Mesendoderm (in vitro differentiated cells): ENCODE data around the gene TENM4.
A peak's percentile ranks its signal among the peaks of the same experiment; 100 is the strongest.

Experiments
- DNase-seq: peaks from one replicate; pipeline ENCODE4 v3.0.0; 2013
- H2AK5ac ChIP-seq: 2 replicates; pipeline ENCODE4 v1.6.1; 2013; ENCODE audit warnings: low read length, inconsistent platforms
- H2BK120ac ChIP-seq: 2 replicates; pipeline ENCODE4 v1.6.1; 2013; ENCODE audit warnings: low read depth, mild to moderate bottlenecking, low read length, moderate library complexity, mixed read lengths
- H2BK15ac ChIP-seq: replicated peaks from 2 replicates; pipeline ENCODE4 v1.6.1; 2013; ENCODE audit warnings: low read depth, mild to moderate bottlenecking, moderate library complexity
- H2BK5ac ChIP-seq: 2 replicates; pipeline ENCODE4 v1.6.1; 2013; ENCODE audit warnings: low read length, inconsistent platforms
- H3K18ac ChIP-seq: 2 replicates; pipeline ENCODE4 v1.6.1; 2013; ENCODE audit warnings: mild to moderate bottlenecking, low read length, mixed read lengths
- H3K23ac ChIP-seq: one replicate; pipeline ENCODE4 v1.6.1; 2013; ENCODE audit warnings: low read length
- H3K27ac ChIP-seq: 2 replicates; pipeline ENCODE4 v1.5.1; 2013; ENCODE audit warnings: low read depth, mild to moderate bottlenecking, inconsistent platforms, low read length, moderate library complexity
- H3K27me3 ChIP-seq: 2 replicates; pipeline ENCODE4 v1.6.1; 2013; ENCODE audit warnings: low read length, control low read depth, mild to moderate bottlenecking, inconsistent platforms; ENCODE audit not compliant: insufficient read depth, poor library complexity
- H3K36me3 ChIP-seq: 2 replicates; pipeline ENCODE4 v1.6.1; 2013; ENCODE audit warnings: low read length, inconsistent platforms; ENCODE audit not compliant: control insufficient read depth, insufficient read depth
- H3K4ac ChIP-seq: one replicate; pipeline ENCODE4 v1.6.1; 2013; ENCODE audit warnings: low read depth, mild to moderate bottlenecking, low read length, moderate library complexity
- H3K4me1 ChIP-seq: 2 replicates; pipeline ENCODE4 v1.6.1; 2013; ENCODE audit warnings: low read depth, low read length, inconsistent platforms; ENCODE audit not compliant: control insufficient read depth
- H3K4me2 ChIP-seq: 2 replicates; pipeline ENCODE4 v1.6.1; 2013; ENCODE audit warnings: low read length
- H3K4me3 ChIP-seq: 2 replicates; pipeline ENCODE4 v1.5.1; 2013; ENCODE audit warnings: mild to moderate bottlenecking, low read length
- H3K56ac ChIP-seq: one replicate; pipeline ENCODE4 v1.6.1; 2013; ENCODE audit warnings: low read length
- H3K79me1 ChIP-seq: 2 replicates; pipeline ENCODE4 v1.6.1; 2013; ENCODE audit warnings: low read length, inconsistent platforms
- H3K79me2 ChIP-seq: 2 replicates; pipeline ENCODE4 v1.6.1; 2013; ENCODE audit warnings: mild to moderate bottlenecking, low read length; ENCODE audit not compliant: control insufficient read depth, insufficient read depth
- H3K9ac ChIP-seq: 2 replicates; pipeline ENCODE4 v1.6.1; 2013; ENCODE audit warnings: low read length, inconsistent platforms
- H4K5ac ChIP-seq: one replicate; pipeline ENCODE4 v1.6.1; 2013; ENCODE audit warnings: low read length
- H4K8ac ChIP-seq: one replicate; pipeline ENCODE4 v1.6.1; 2013; ENCODE audit warnings: low read depth, mild to moderate bottlenecking, control low read depth, low read length, moderate library complexity
- WGBS: extraction: QIAGEN DNeasy Blood & Tissue Kit; methylation state at CpG from one replicate; pipeline ENCODE4 v1.1.7; 2013; ENCODE audit warnings: low lambda C conversion rate, missing lambda C conversion rate; ENCODE audit not compliant: insufficient coverage; ENCODE audit errors: extremely low coverage; 5-methylcytosine and 5-hydroxymethylcytosine counted together

The TENM4 gene

GRCh38 chr11:79017811-79018210 is 423.0 kb downstream of the TENM4 start:
- Histone ChIP-seq H3K27me3 (no peaks in the 10 kb centered on the region), H3K56ac (peak overlapping the region; percentile 63), H3K4me2 (no peak overlapping the region), H2AK5ac (no peak overlapping the region), H3K4ac (no peak overlapping the region), H2BK120ac (peak overlapping the region; percentile 84), H3K79me2 (no peaks in the 10 kb centered on the region), H3K4me3 (no peak overlapping the region), H3K9ac (no peak overlapping the region), H3K4me1 (peaks cover 15% of the 10 kb centered on the region), H2BK5ac (peak overlapping the region; percentile 80), H4K8ac (no peak overlapping the region), H3K27ac (no peak overlapping the region), H3K79me1 (no peaks in the 10 kb centered on the region), H3K18ac (peak overlapping the region; percentile 54), H3K36me3 (no peaks in the 10 kb centered on the region), H2BK15ac (no peak overlapping the region), H3K23ac (no peak overlapping the region), H4K5ac (no peak overlapping the region)
- peak; percentile 53 for DNase-seq

GRCh38 chr11:79013509-79013908 is 427.3 kb downstream of the TENM4 start:
- no CpG with 5 or more reads among the region's 3 CpGs for WGBS

GRCh38 chr11:79011357-79011756 is 429.5 kb downstream of the TENM4 start:
- H4K8ac ChIP-seq, result no peak overlapping the region
- H3K27me3 ChIP-seq, result no peaks in the 10 kb centered on the region
- no peak overlapping the region for H4K5ac ChIP-seq
- WGBS, result no CpG with 5 or more reads among the region's 3 CpGs
- H2BK120ac ChIP-seq, result no peak overlapping the region
- H3K27ac ChIP-seq, result no peak overlapping the region
- H3K4me2 ChIP-seq, result no peak overlapping the region
- no peak overlapping the region for H2AK5ac ChIP-seq
- H3K4ac ChIP-seq, result no peak overlapping the region
- H2BK15ac ChIP-seq, result no peak overlapping the region
- no peak for DNase-seq
- H3K79me1 ChIP-seq, result no peaks in the 10 kb centered on the region
- no peaks in the 10 kb centered on the region for H3K79me2 ChIP-seq
- no peaks in the 10 kb centered on the region for H3K36me3 ChIP-seq
- no peak overlapping the region for H3K18ac ChIP-seq
- peaks cover 4% of the 10 kb centered on the region for H3K4me1 ChIP-seq
- no peak overlapping the region for H3K9ac ChIP-seq
- H3K56ac ChIP-seq, result no peak overlapping the region
- no peak overlapping the region for H2BK5ac ChIP-seq
- no peak overlapping the region for H3K23ac ChIP-seq
- H3K4me3 ChIP-seq, result no peak overlapping the region

More at GRCh38 chr11:79013509-79013908, 427.3 kb downstream of the TENM4 start:
- Histone ChIP-seq H3K27me3 (no peaks in the 10 kb centered on the region), H3K18ac (peak overlapping the region; percentile 22), H3K79me2 (no peaks in the 10 kb centered on the region), H2AK5ac (peak overlapping the region; percentile 48), H4K5ac (no peak overlapping the region), H4K8ac (no peak overlapping the region), H3K23ac (no peak overlapping the region), H3K9ac (no peak overlapping the region), H3K4me2 (no peak overlapping the region), H2BK5ac (peak overlapping the region; percentile 61), H3K56ac (peak overlapping the region; percentile 44), H3K79me1 (no peaks in the 10 kb centered on the region), H3K27ac (no peak overlapping the region), H3K4me3 (no peak overlapping the region), H3K36me3 (no peaks in the 10 kb centered on the region), H3K4ac (no peak overlapping the region), H2BK15ac (no peak overlapping the region), H2BK120ac (no peak overlapping the region), H3K4me1 (peaks cover 7% of the 10 kb centered on the region)
- DNase-seq, result no peak

GRCh38 chr11:79007771-79008402 is 432.9 kb downstream of the TENM4 start:
- H3K9ac ChIP-seq, result no peak overlapping the region
- no peak overlapping the region for H3K18ac ChIP-seq
- H2BK5ac ChIP-seq, result no peak overlapping the region
- no peaks in the 10 kb centered on the region for H3K4me1 ChIP-seq
- no peak overlapping the region for H3K4me2 ChIP-seq
- no peak overlapping the region for H2BK120ac ChIP-seq
- no peak overlapping the region for H2AK5ac ChIP-seq
- no peak overlapping the region for H3K56ac ChIP-seq
- H3K4me3 ChIP-seq, result no peak overlapping the region
- H4K8ac ChIP-seq, result no peak overlapping the region
- H3K27me3 ChIP-seq, result no peaks in the 10 kb centered on the region
- H3K27ac ChIP-seq, result no peak overlapping the region
- H2BK15ac ChIP-seq, result no peak overlapping the region
- H3K79me1 ChIP-seq, result no peaks in the 10 kb centered on the region
- H3K36me3 ChIP-seq, result no peaks in the 10 kb centered on the region
- no peak overlapping the region for H3K4ac ChIP-seq
- DNase-seq, result no peak
- H4K5ac ChIP-seq, result no peak overlapping the region
- H3K79me2 ChIP-seq, result no peaks in the 10 kb centered on the region
- no peak overlapping the region for H3K23ac ChIP-seq
- WGBS, result no CpG with 5 or more reads among the region's 13 CpGs

- Histone ChIP-seq H4K8ac (no peak overlapping the region), H3K18ac (no peak overlapping the region), H3K23ac (no peak overlapping the region), H2BK15ac (no peak overlapping the region), H3K9ac (no peak overlapping the region), H3K79me2 (no peaks in the 10 kb centered on the region), H2BK5ac (no peak overlapping the region), H3K79me1 (no peaks in the 10 kb centered on the region), H4K5ac (no peak overlapping the region), H3K27ac (no peak overlapping the region), H2BK120ac (no peak overlapping the region), H3K56ac (no peak overlapping the region), H3K4ac (no peak overlapping the region), H3K4me3 (no peak overlapping the region), H3K36me3 (no peaks in the 10 kb centered on the region), H3K4me1 (no peaks in the 10 kb centered on the region), H3K4me2 (no peak overlapping the region), H3K27me3 (no peaks in the 10 kb centered on the region), H2AK5ac (no peak overlapping the region)
- WGBS, result no CpG with 5 or more reads among the region's 4 CpGs
- no peak for DNase-seq
Observed at GRCh38 chr11:79006854-79007253, 434.0 kb downstream of the TENM4 start.

GRCh38 chr11:78996007-78996406 is 444.8 kb downstream of the TENM4 start:
- WGBS, result no CpG with 5 or more reads among the region's 3 CpGs
- H3K23ac ChIP-seq, result no peak overlapping the region
- H3K4me3 ChIP-seq, result no peak overlapping the region
- no peak overlapping the region for H3K9ac ChIP-seq
- H2BK5ac ChIP-seq, result no peak overlapping the region
- no peaks in the 10 kb centered on the region for H3K27me3 ChIP-seq
- H3K36me3 ChIP-seq, result no peaks in the 10 kb centered on the region
- H3K27ac ChIP-seq, result no peak overlapping the region
- H3K79me2 ChIP-seq, result no peaks in the 10 kb centered on the region
- H4K5ac ChIP-seq, result no peak overlapping the region
- no peak overlapping the region for H2BK120ac ChIP-seq
- DNase-seq, result peak; percentile 11
- no peak overlapping the region for H3K4ac ChIP-seq
- no peak overlapping the region for H2BK15ac ChIP-seq
- no peaks in the 10 kb centered on the region for H3K4me1 ChIP-seq
- H3K56ac ChIP-seq, result no peak overlapping the region
- H4K8ac ChIP-seq, result no peak overlapping the region
- no peak overlapping the region for H3K4me2 ChIP-seq
- no peak overlapping the region for H2AK5ac ChIP-seq
- no peak overlapping the region for H3K18ac ChIP-seq
- H3K79me1 ChIP-seq, result no peaks in the 10 kb centered on the region
